Activated naive CD8-positive, alpha-beta T cell (primary cell): ENCODE measurements around the gene RAD9B.
"Not testable (repeated sequence)": the region's sequence is repeated elsewhere in the genome, so short reads cannot be mapped to it uniquely, and the experiment has no call there.

ENCODE experiments used
- H3K27ac Mint-ChIP-seq: one replicate; pipeline ENCODE4 v1.8.0; 2021; ENCODE audit warnings: mixed read lengths
- H3K27me3 Mint-ChIP-seq: one replicate; pipeline ENCODE4 v1.8.0; 2021; ENCODE audit warnings: mixed read lengths
- H3K36me3 Mint-ChIP-seq: one replicate; pipeline ENCODE4 v1.8.0; 2021; ENCODE audit warnings: mixed read lengths
- H3K4me1 Mint-ChIP-seq: one replicate; pipeline ENCODE4 v1.8.0; 2021; ENCODE audit warnings: low read depth, mixed read lengths
- H3K4me3 Mint-ChIP-seq: one replicate; pipeline ENCODE4 v1.8.0; 2021; ENCODE audit warnings: mild to moderate bottlenecking, mixed read lengths
- H3K9me3 Mint-ChIP-seq: one replicate; pipeline ENCODE4 v1.8.0; 2021; ENCODE audit warnings: low read depth, mixed read lengths

The RAD9B gene

DNA sequence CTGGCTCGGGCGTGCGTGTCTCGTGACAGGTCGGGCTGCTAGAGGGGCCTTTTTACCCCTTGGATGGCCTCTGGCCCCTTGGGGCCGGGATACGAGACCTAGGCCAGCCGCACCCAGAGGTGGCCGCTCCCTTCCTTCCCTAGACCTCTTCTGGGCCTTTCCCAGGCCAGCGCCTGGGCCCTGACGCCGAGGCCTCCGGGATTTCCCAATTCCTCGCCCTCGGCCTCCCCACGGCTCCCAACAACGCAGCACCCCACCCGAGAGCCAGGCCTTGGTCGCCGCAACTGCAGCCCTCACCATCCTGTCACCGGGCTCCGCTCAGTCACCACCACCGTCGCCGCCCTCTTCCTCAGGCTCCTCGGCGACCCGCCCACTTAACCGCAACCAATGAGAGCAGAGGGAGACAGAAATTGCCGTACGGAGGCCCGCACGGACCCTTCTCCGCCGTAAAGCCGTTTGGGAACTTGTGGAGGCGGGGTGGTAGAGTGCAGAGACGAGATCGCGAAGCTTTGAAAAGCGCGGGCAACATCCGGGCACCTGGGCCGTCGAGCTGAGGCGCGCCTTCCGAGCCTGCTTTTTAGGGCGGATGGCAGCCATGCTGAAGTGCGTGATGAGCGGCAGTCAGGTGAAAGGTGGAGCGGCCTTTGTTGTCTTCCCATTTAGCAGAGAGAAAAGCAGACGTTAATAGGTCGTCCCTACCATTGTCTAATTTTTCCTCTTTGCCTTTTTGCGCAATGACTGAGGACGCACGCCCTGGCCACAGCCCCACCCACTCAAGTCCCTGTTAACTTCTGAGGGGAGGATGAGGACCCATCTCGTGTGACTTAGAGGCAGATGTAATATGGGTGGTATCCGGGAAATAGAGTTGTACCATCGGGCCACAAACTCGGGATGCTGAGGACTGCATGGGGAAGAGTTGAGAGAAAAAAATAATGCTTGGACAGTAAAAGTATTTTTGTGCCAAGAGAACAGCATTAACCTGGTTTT lies at the start of gene RAD9B, which contains the start of gene VPS29:
Gene RAD9B, plus strand, starts transcription at position 580 of the 987 bp plus-strand sequence. Its CDS starts 7 bp downstream, at position 587.
Gene VPS29, minus strand, starts transcription at position 360 of the 987 bp plus-strand sequence. Its CDS starts 60 bp downstream, at position 300.
- no peaks in the 10 kb centered on the region for H3K27me3 Mint-ChIP-seq
- H3K27ac Mint-ChIP-seq = peak within 1 kb of the TSS; percentile 94
- peaks cover 7% of the 10 kb centered on the region for H3K36me3 Mint-ChIP-seq
- H3K9me3 Mint-ChIP-seq = no peaks in the 10 kb centered on the region
- peaks cover 33% of the 10 kb centered on the region for H3K4me1 Mint-ChIP-seq
- H3K4me3 Mint-ChIP-seq = peak within 1 kb of the TSS; percentile 94

DNA sequence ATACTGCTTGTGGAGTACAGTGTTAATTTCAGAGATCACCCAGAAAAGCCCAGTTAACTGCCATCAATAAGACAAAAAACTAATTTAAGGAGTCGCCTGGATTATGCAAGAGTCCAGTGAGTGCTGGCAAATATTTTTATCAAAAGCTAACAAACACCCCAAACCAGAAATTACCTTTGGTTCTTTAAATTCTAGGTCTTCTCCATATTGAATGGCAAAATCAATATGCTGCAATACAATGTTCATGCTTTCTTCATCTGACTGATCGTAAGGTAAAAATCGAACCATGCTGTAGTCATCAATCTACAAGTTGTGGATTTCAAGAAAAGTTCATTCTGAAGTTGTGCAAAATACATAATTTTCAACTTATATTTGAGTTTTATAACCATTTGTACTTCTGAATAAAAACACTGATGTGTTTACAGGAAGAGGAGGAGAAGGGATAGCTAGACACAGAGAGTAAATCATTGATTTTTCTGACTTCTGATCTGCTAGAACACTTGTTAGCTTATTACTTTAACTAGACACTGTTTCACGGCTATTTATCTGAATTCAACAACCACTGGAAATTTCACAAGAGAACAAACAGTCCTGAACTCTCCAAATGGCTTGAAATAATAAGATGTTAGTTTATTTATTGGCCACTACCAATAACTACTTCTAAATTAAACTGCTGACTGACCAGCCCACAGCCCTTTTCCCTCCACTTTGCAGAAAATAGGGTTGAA lies 48.4 kb upstream of the RAD9B start:
- H3K9me3 Mint-ChIP-seq = no peaks in the 10 kb centered on the region
- no peaks in the 10 kb centered on the region for H3K36me3 Mint-ChIP-seq
- H3K4me3 Mint-ChIP-seq = no peak overlapping the region
- H3K27ac Mint-ChIP-seq = no peak overlapping the region
- peaks cover 14% of the 10 kb centered on the region for H3K4me1 Mint-ChIP-seq
- no peaks in the 10 kb centered on the region for H3K27me3 Mint-ChIP-seq

DNA sequence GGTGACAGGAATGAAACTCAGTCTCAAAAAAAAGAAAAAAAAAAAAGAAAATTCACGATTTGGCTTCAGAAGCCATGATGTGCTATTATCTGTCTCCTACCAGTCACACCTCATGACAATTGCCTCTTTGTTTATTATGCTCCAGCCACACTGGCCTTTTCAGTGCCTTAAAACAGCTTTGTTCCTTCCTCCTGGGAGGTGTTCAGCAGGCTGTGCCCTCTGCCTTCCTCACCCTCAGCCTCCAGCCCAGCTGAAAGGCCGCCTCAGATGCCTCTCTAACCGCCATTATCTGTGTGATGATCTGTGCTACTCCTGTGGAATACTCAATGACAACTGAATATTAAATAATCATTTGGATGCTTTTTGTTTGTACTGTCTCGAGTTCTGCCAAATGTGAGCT lies 43.4 kb upstream of the RAD9B start:
- H3K4me3 Mint-ChIP-seq = no peak overlapping the region
- H3K27ac Mint-ChIP-seq = no peak overlapping the region
- H3K36me3 Mint-ChIP-seq = peaks cover 5% of the 10 kb centered on the region
- H3K4me1 Mint-ChIP-seq = peaks cover 6% of the 10 kb centered on the region
- no peaks in the 10 kb centered on the region for H3K27me3 Mint-ChIP-seq
- H3K9me3 Mint-ChIP-seq = no peaks in the 10 kb centered on the region

DNA sequence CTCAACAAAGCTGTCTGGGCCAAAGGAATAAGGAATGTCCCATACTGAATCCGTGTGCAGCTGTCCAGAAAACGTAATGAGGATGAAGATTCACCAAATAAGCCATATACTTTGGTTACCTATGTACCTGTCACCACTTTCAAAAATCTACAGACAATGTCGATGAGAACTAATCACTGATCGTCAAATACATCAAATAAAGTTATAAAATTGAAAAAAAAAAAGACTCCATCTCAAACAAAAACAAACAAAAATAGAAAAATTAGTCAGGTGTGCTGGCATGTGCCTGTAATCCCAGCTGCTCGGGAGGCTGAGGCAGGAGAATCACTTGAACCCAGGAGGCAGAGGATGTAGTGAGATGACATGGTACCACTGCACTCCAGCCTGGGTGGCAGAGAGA lies 40.9 kb upstream of the RAD9B start:
- H3K27me3 Mint-ChIP-seq, H3K4me3 Mint-ChIP-seq, H3K27ac Mint-ChIP-seq, H3K9me3 Mint-ChIP-seq, H3K36me3 Mint-ChIP-seq: not testable (repeated sequence)
- H3K4me1 Mint-ChIP-seq = peaks cover 17% of the 10 kb centered on the region

DNA sequence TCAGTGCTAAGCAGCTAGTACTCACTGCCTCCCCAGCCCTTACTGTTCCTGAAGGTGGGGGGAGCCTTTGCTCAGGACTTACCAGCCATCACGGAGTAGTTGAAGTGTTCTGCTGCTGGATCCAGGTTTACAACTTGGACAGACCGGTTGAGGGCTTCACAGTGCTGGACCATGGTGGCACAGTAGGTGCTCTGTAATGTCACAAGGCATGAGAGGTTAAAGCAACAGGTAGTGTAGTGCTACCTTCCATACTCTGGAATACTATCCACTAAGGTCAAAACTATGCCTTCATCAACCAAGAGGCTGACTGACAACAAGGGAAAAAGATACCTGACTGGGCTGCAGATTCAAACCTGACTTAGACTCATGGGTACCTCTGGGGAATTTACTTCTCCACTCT lies 37.1 kb upstream of the RAD9B start:
- H3K27me3 Mint-ChIP-seq = no peaks in the 10 kb centered on the region
- H3K27ac Mint-ChIP-seq = no peak overlapping the region
- no peak overlapping the region for H3K4me3 Mint-ChIP-seq
- H3K36me3 Mint-ChIP-seq = peaks cover 6% of the 10 kb centered on the region
- peaks cover 38% of the 10 kb centered on the region for H3K4me1 Mint-ChIP-seq
- H3K9me3 Mint-ChIP-seq = no peaks in the 10 kb centered on the region

DNA sequence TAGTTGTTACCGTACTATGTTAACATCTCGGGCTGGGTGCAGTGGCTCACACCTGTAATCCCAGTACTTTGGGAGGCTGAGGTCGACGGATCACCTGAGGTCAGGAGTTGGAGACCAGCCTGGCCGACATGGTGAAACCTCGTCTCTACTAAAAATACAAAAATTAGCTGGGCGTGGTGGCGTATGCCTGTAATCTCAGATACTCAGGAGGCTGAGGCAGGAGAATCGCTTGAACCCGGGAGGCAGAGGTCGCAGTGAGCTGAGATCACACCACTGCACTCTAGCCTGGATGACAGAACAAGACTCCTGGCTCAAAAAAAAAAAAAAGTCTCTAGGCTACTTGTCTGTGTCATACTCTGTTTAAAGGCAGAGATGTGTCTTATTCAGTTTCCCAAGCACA lies 36.4 kb upstream of the RAD9B start:
- Mint-ChIP-seq H3K4me3 (peak overlapping the region; percentile 42), H3K4me1 (peaks cover 44% of the 10 kb centered on the region)
- H3K9me3 Mint-ChIP-seq, H3K27ac Mint-ChIP-seq, H3K27me3 Mint-ChIP-seq, H3K36me3 Mint-ChIP-seq: not testable (repeated sequence)

DNA sequence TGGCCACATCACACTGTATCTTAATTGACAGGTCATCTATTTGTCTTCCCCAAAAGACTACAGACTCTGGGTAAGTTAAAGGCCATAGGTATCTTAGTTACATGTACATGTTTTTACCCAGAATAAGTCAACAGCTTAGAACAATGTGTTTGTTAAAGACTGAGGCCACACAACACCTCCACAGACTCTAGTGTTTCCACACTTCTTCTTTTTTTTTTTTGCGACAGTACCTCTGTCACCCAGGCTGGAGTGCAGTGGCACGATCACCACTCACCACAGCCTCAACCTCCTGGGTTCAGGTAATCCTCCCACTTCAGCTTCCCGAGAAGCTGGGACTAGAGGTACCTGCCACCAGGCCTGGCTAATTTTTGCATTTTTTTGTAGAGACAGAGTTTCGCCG lies 35.3 kb upstream of the RAD9B start:
- no peak overlapping the region for H3K27ac Mint-ChIP-seq
- H3K4me3 Mint-ChIP-seq = peak overlapping the region; percentile 100
- peaks cover 46% of the 10 kb centered on the region for H3K4me1 Mint-ChIP-seq
- peaks cover 6% of the 10 kb centered on the region for H3K36me3 Mint-ChIP-seq
- H3K9me3 Mint-ChIP-seq = no peaks in the 10 kb centered on the region
- H3K27me3 Mint-ChIP-seq = no peaks in the 10 kb centered on the region

DNA sequence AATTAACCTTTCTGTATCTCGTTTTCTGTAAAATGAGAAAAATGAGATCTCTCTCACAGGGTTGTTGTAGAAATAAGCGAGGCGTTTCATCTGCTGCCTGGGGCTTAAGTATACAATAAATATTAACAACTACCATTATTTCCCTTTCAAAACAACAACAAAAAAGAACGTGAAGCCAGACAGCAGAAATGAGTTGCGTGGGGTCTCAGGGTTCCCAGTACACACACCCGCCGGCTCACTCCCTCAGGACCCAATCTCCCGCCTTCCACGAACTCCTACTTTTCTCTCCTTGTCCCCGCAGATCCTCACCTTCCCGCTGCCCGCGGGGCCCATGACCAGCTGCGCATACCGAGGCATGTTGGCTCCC lies 34.3 kb upstream of the RAD9B start:
- no peaks in the 10 kb centered on the region for H3K9me3 Mint-ChIP-seq
- peak overlapping the region; percentile 100 for H3K4me3 Mint-ChIP-seq
- H3K27me3 Mint-ChIP-seq = no peaks in the 10 kb centered on the region
- H3K27ac Mint-ChIP-seq = peak overlapping the region; percentile 99
- peaks cover 42% of the 10 kb centered on the region for H3K4me1 Mint-ChIP-seq
- H3K36me3 Mint-ChIP-seq = peaks cover 3% of the 10 kb centered on the region

DNA sequence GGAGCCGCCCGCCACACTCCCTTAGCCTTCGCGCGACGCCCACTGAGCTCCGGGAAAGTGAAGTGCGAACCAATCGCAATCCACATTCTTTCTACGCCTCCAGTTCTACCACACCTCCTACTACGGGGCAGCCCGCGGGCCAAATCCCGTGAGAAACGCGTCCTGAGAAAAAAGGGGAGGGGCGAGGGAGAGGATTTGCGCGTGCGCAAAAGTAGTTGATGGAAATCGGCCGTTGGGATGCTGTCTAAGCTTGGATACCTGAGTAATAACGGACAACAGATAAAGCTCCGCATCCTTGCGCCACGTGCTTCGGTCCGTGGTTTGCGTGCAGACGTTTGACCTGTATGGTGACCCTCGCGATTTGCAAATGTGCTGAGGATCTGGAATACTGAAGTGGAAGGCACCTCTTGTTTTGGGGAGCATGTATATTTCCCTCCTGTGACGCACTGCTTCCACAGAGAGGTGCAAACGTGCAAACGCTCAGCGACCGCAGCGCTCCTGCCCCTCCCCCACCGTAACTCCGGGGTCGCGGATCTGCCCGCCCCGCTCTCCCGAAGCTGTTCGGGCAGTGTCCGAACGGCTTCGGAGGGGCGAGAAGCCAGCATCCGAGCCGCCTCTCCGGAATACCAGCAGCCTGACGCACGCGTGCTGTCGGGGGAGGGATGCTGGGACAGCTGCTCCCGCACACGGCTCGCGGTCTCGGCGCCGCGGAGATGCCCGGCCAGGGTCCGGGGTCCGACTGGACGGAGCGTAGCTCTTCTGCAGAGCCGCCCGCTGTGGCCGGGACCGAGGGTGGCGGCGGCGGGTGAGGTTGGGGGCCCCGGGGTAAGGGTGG lies 33.7 kb upstream of the RAD9B start, which contains the start of the genes FAM216A and GPN3:
Gene FAM216A, plus strand, starts transcription at position 632 of the 835 bp plus-strand sequence. Its CDS starts 31 bp downstream, at position 663.
Gene GPN3, minus strand, starts transcription at position 44 of the 835 bp plus-strand sequence. CDS start 54 bp downstream, outside the sequence.
- peak within 1 kb of the TSS; percentile 100 for H3K4me3 Mint-ChIP-seq
- peaks cover 42% of the 10 kb centered on the region for H3K4me1 Mint-ChIP-seq
- peaks cover 3% of the 10 kb centered on the region for H3K36me3 Mint-ChIP-seq
- H3K27ac Mint-ChIP-seq = peak within 1 kb of the TSS; percentile 99
- no peaks in the 10 kb centered on the region for H3K27me3 Mint-ChIP-seq
- no peaks in the 10 kb centered on the region for H3K9me3 Mint-ChIP-seq

DNA sequence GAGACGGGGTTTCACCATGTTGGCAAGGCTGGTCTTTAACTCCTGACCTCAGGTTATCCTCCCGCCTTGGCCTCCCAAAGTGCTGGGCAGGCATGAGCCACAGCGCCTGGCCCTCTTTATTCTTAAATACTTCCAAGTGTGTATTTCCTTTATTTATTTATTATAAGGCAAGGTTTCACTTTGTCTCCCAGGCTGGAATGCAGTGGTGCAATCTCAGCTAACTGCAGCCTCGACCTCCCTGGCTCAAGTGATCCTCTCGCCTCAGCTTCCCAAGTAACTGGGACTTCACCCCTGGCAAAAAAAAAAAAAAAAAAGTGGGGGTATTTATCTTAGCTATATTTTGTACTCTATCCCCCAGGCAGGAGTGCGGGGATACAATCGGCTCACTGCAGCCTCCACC lies 26.7 kb upstream of the RAD9B start:
- peaks cover 11% of the 10 kb centered on the region for H3K4me1 Mint-ChIP-seq
- H3K27ac Mint-ChIP-seq = no peak overlapping the region
- no peaks in the 10 kb centered on the region for H3K9me3 Mint-ChIP-seq

DNA sequence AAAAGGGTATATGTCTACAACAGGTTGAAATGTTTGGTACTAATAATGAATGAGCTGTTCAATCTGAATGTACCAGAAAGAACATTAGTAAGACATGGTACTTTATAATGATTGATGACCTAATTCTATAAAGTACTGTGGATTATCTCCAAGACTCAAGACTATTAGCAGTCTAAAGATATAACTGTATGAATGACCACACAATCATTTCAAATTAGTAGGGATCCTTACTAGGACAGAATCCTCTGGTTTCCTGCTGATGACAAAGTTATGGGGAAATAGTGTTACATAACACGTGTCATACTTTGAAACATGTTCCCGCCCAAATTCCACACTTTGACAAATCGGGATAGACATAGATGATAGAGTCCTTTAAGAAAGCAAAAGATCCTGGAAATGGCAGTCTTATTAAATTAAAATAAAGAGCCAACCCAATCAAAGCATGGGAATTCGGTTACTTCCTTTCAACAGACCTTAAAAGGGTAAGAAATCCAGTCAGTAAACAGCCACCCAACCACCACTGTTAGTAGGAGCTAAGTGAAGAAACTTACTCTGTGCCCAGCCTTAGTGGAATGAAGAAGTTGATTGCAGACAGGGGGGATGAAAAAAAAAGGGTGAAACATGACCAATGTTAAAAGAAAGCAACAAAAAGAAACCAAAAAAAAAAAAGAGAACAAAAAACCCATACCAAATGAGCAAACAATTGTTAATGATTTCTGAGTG lies 3.0 kb upstream of the RAD9B start:
- Mint-ChIP-seq H3K9me3 (no peaks in the 10 kb centered on the region), H3K4me1 (peaks cover 35% of the 10 kb centered on the region), H3K27me3 (no peaks in the 10 kb centered on the region), H3K36me3 (peaks cover 7% of the 10 kb centered on the region), H3K27ac (peak overlapping the region; percentile 51), H3K4me3 (peak overlapping the region; percentile 69)

More for the DNA sequence above, 26.7 kb upstream of the RAD9B start:
- no peak overlapping the region for H3K4me3 Mint-ChIP-seq
- H3K27me3 Mint-ChIP-seq = no peaks in the 10 kb centered on the region
- no peaks in the 10 kb centered on the region for H3K36me3 Mint-ChIP-seq

DNA sequence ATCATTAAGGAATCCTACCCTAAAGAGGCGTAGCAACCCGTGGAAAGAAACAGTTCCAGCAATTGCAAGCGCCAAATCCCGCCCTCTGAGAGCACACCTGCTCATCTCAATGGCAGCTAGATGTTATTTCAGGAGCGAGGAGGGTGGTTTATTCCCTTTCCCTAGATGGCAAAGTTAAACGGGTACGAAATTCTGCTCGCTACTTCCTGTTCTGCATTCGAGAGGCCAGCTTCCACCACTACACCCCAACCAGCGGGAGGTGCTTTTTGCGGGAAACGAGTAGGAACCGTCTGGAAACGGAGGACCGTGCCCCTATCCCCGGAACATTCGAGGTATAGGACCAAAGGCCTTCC lies 756 bp upstream of the RAD9B start:
- Mint-ChIP-seq H3K27me3 (no peaks in the 10 kb centered on the region), H3K4me1 (peaks cover 35% of the 10 kb centered on the region), H3K36me3 (peaks cover 7% of the 10 kb centered on the region), H3K4me3 (peak overlapping the region; percentile 94), H3K9me3 (no peaks in the 10 kb centered on the region), H3K27ac (peak overlapping the region; percentile 94)

DNA sequence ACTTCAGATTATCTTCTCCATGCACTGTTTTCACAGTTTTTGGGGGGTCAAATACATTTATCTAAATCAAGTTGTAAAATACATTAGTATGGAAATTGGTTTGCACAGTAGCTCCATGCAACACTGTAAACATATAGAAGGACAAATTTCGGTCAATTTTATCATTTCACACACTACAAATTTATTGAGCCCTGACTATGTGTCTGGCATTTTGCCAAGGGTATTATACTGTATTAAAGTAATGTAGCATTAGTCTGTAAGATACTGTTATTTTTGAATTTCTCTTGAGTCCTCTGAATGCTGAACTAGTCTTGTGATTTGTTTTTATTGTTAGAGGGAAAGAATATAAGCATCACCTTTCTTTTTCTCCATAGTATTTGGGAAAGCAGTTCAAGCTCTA lies 1.3 kb downstream of the RAD9B start:
- H3K27me3 Mint-ChIP-seq = no peaks in the 10 kb centered on the region
- H3K36me3 Mint-ChIP-seq = peaks cover 7% of the 10 kb centered on the region

DNA sequence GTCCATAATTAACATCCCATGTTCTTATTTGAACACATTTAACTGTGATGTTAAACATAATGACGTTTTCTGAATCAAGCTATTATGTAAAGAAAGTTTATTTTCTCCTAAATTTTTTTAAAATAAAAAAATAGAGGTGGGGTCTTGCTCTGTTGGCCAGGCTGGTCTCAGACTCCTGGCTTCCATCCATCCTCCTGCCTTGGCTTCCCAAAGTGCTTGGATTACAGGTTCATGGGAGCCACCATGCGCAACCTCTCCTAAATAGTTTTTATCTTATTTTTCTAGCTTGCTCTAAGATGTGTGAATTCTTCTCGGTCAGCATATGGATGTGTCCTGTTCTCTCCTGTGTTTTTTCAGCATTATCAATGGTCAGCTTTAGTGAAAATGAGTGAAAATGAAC lies 3.2 kb downstream of the RAD9B start:
- Mint-ChIP-seq H3K27me3 (no peaks in the 10 kb centered on the region), H3K27ac (no peak overlapping the region), H3K36me3 (peaks cover 7% of the 10 kb centered on the region), H3K4me1 (peaks cover 14% of the 10 kb centered on the region), H3K4me3 (no peak overlapping the region), H3K9me3 (no peaks in the 10 kb centered on the region)

More for the DNA sequence above, 1.3 kb downstream of the RAD9B start:
- H3K4me3 Mint-ChIP-seq = no peak overlapping the region
- peaks cover 31% of the 10 kb centered on the region for H3K4me1 Mint-ChIP-seq
- peak overlapping the region; percentile 68 for H3K27ac Mint-ChIP-seq
- H3K9me3 Mint-ChIP-seq = no peaks in the 10 kb centered on the region
